HG02885 (cell line): ENCODE data around the gene ATPAF2.

Experiments
- ATAC-seq: cut with Tn5 transposase; IDR thresholded peaks from one replicate; pipeline ENCODE4 v1.9.1; 2021; ENCODE audit warnings: mild to moderate bottlenecking; ENCODE audit not compliant: unreplicated experiment, poor library complexity

Gene ATPAF2

DNA sequence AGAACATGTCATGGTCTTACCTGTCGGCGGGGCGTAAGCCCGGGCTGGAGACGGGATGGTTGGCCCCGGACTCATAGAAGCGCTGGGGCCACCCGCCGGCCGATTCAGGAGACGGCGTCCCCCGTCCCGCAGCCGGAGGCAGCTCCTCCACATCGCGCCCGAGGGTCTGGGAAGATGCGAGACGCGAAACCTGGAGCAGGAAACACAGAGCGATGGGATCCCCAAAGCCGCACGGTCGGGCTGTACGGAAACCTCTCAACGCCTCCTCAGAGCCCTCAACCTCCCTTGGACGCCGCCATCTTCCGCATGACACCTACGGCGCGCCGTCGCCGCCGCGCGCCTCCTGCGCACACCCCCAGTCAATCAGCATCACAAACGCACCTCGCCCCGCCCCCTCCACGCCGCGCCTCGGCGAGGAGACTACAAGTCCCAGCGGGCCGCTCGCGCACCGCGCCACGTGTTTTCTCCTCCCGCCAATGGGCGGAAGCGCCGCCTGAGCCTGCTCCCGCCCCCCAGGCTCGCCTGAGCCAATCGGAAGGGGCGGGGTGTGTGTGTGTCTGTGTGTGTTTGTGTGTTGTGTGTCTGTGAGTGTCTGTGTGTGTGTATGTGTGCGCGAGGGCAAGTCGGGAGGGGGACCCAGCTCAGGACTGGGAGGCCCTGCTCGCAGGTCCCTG, at the start of gene ATPAF2, which contains the start of gene GID4:
TSS of gene ATPAF2 (minus strand) at position 308 of the 674 bp plus-strand sequence. CDS start at position 153, 155 bp downstream.
TSS of gene GID4 (plus strand) at position 548 of the 674 bp plus-strand sequence. CDS start at position 605, 57 bp downstream.
- peak; percentile 91 for ATAC-seq

DNA sequence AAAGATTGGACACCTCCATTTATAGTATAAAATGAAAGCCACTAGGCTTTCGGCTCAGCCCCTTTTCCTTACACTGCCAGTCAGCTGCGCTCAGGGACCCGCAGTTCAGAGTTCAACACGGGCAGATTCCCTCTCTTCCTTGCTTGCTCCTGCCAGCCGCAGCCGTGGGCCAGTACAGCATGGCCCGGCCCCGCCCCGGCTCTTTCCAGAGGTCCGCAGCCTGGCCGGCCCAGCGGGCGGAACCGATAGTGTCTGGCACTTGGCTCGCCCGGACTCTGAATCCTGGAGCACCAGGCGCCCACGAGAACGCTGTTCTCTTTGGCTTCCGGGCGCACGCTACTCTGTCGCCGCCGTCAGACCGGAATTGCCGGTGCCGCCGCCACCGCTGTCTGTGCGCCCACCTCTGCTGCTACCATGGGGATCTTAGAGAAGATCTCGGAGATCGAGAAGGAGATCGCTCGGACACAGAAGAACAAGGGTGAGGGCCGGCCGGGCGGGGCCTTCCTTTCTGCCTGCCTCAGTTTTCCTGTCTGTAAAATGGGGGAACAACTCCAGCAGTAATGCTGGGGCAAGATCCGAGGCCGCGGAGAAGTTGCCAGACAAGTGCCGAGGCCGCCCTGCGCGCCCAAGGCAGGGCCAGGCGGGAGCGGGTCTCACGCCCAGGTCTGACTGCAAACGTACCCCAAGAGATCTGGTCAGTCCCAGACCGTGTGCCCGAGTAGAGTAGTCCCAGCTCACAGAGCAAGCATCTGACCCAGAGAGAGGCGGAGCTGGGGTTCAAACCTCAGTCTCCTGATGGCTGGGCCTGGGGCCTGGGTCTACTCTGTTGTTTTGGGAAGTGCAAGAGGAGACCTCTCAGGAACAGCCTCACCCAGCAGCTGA, 48.9 kb upstream of the ATPAF2 start, which contains the start of gene DRG2:
TSS of gene DRG2 (plus strand) at position 339 of the 882 bp plus-strand sequence. CDS start at position 415, 76 bp downstream.
- ATAC-seq = peak; percentile 82

DNA sequence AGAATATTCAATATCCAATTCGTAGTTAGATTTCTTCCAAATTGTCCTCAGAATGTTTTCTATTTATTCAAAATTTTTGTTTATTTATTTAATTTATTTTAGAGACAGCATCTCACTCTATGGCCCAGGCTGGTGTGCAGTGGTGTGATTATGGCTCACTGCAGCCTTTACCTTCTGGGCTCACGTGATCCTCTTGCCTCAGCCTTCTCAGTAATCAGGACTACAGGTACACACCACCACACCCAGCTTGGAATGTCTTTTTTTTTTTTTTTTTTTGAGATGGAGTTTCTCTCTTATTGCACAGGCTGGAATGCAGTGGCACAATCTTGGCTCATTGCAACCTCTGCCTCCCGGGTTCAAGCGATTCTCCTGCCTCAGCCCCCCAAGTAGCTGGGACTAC, 45.3 kb upstream of the ATPAF2 start:
- no peak for ATAC-seq

DNA sequence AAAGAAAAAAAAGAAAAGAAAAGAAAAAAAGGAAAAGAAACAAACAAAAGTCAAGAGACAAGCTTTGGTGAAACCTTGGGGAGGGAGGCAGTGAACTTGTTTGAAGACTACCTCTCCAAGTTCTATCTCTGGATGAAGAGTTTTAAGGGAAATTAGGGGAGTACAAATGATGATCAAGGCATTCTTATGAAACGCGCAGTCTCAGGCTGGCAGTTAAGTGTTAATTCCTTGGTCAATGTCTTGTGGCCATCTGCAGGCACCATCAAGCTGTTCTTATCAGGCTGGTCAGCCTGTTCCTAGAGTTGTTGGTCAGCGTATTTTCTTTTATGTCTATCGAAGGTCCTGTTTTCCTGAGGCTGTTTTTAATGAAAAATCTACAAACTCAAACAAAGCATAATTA, 40.6 kb upstream of the ATPAF2 start:
- no peak for ATAC-seq

DNA sequence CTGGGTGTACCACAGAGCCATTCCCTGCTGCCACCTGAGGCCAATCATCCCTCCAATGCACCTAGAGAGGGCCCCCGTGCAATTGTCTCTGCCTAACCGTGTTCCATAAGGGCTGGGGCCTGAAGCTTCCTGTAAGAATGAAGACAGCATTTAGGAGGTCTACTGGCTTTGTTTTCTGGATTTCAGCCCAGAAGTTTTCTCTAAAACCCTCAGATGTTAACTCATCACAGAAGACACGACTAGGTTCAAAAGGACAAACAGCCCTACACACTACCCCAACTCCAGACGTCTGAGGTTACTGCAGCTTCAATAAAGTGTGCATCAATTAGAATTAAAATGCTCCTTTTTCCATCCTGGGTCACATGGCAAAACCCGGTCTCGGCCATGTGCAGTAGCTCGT, 38.0 kb upstream of the ATPAF2 start:
- no peak for ATAC-seq

DNA sequence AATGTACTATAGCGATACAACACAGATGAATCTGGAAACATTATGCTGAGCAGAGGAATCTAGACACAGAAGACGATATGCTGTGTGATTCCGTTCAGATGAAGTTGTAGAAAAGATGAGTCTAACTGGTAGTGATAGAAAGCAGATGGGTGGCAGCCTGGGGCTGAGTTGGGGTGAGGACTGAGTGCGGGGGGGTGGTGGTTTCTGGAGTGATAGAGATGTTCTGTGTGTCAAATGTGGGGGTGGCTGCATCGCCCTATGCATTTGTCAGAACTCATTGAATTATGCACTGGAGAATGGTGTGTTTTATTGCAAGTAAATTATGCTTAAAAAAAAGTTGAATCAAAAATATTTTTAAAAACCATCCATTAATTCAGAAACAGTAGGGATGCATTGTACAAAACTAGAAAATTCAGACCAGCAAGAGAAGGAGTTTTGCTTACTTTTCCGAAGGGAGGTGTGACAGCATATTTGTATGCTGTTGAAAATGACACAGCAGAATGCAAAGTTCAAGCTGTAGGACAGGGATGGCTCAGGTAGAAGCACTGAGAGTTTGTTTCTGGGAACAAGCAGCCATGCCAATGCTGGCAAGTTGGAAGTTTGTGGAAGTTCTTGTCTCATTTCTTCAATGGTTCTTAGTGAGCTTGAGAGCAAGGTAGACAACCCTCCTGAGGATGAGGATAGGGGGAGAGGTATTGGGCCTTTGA, 35.8 kb upstream of the ATPAF2 start:
- no peak for ATAC-seq

DNA sequence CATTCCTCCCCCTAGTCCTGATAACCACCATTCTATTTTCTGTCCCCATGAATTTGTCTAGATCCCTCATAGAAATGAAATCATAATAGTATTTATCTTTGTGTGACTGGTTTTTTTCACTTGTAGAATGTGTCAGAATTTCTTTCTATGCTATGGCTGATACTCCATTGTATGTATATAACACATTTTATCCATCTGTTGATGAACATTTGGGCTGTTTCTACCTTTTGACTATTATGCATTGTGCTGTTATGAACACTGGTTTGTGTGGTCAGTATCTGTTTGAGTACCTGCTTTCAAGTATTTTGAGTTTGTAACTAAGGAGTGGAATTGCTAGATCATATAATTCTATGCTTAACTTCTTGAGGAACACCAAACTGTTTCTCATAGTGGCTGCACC, 32.8 kb upstream of the ATPAF2 start:
- no peak for ATAC-seq

DNA sequence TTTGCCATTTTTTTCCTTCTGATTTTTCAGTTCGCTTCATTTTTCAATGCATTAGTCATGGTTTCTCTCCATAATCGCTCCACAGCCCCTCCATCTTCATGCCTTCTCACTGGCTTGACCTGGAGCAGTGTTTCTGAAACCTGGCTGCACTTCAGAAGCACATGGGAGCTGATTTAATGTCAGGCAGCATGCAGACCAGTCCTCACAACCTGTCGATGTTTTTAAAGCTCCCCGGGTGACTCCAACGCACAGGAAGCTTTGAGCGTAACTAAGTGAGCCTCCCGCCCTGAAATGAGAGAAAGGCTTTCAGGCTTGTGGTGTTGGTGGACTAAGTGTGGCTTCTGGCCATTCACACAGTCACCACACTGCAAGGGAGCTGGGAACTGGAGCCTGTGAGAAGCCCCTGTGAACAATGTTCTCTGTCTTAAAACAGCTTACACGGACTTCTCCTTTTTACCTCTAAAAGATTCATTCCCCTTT, 31.9 kb upstream of the ATPAF2 start:
- ATAC-seq = no peak

DNA sequence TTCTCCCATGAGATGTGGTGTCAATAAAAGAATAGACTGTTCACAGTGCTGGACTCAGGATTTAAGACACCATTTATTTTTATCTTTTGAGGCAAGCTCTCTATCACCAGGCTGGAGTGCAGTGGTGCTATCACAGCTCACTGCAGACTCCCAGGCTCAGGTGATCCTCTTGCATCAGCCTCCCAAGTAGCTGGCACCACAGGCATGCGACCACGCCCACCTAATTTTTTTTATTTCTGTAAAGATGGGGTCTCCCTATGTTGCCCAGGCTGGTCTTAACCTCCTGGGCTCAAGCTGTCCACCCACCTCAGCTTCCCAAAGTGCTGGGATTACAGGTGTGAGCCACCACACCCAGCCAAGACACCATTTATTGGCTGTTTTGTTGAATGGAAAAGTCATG, 30.1 kb upstream of the ATPAF2 start:
- ATAC-seq = no peak

DNA sequence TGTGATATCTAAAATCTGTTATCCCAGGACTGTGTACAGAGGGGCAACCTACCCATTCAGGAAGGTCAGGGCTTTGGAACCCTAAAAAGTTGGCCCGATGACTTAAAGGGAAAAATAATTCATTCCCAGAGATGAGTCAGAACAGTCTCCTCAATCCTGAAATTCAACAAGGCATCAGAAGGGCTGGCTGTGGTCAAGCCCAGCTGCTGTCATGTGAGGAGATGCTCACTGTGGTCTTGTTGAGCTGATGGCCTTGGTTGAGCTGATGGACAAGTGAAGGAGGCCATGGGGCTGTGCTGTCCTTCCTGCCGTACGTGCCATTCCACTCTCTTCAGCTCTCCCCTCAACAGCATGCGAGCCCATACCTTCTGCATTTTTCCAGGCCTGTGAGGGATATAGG, 27.9 kb upstream of the ATPAF2 start:
- ATAC-seq = no peak

DNA sequence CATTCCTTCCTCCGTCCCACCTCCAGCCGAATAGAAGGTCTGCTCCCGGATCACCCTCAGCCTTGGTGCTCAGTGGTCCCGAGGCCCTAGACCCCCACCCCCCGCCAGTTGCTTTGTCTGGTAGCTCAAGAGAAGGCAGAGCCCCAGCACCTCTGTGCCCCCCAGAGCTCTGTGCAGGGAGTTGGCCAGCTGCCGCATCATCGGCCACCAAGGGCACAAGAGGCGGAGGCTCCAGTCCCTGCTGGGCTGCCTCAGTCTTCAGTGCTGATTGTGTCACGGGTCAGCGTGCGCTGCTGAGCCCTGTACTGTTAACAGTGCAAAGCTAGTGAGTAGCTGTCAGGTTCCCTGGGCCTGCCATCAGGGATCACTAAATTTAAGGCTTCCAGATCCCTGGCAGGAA, 26.6 kb upstream of the ATPAF2 start:
- no peak for ATAC-seq

DNA sequence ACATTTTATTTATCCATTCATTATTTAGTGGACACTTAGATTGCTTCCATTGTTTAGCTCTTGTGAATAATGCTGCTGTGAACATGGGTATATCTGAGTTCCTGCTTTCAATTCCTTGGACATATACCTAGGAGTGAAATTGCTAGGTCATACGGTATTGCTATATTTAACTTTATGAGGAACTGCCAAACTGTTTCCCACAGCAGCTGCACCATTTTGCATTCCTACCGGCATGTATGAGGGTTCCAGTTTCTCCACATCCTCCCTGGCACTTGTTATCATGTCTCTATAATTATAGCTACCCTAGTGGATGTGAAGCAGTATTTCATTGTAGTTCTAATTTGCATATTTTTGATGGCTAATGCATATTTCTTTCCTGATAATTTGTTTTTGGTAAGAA, 25.1 kb upstream of the ATPAF2 start:
- no peak for ATAC-seq

DNA sequence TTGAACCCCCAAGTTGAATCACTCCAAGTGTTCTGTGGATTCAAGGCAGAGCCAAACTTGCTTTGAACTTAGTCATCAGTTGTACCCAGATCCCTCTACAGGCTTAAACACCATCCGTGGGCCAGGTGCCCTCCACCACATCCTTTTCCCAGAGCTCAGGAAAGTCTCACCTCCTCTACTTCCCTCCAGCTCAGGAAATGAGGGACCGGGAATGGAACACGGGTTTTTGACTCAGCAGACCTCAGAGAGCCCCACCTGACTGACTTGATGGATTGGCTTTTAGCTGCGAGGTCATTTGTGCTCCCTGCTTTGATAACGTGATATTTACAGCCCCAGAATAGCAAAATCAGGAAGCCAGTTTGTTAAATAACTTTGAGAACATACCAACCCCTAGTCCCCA, 20.3 kb upstream of the ATPAF2 start:
- no peak for ATAC-seq

DNA sequence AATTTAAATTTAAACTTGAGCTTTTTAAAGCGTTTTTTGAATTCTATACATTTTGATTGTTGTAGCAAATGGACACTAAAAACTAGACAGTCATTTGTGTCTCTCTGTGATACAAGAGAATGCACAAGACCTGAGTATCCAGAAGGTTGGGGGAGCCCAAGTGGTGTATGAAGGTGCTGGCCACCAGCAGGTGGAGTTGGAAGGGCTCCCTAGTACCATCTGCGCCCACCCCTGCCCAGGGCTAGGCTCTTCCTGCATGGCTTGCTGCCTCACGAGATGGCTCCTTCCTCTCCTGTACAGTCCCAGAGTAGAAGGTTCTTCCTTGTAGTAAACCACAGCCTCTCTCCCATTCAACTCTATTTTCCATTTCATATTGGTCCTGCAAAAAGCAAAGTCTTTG, 17.2 kb upstream of the ATPAF2 start:
- no peak for ATAC-seq

DNA sequence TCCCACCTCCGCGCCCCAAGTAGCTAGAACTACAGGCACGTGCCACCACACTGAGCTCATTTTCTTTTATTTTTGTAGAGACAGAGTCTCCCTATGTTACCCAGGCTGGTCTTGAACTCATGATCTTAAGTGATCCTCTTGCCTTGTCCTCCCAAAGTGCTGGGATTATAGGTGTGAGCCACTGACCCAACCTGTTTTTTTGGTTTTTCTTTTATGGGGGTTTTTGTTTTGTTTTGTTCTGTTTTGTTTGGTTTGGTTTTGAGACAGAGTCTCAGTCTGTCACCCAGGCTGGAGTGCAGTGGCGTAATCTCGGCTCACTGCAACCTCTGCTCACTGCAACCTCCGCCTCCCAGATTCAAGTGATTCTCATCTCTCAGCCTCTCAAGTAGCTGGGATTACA, 16.6 kb upstream of the ATPAF2 start:
- ATAC-seq = no peak

DNA sequence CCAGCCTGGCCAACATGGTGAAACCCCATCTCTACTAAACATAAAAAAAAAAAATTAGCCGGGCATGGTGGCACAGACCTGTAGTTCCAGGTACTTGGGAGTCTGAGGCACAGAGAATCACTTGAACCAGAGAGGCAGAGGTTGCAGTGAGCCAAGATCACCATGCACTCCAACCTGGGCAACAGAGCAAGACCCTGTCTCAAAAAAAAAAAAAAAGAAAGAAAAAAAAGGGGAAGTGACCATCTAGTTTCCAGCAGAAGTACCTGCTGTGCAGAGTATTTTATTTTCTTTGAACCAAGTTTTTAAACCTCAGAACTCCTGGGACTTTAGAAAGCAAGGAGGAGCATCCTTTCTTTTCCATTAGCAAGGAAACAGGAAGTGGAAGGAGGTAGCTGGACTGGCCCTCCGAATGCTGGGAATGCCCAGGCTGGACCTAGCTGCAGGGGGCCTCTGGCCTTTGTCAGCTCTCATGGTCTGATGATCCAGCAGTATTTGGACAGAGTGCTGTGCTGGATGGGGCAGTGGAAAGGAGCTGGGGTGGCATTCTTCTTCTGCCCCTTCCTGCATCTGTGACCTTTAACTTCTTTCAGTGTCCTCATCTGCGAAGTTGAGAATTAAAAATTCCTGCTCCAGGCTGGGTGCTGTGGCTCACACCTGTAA, 6.9 kb upstream of the ATPAF2 start:
- no peak for ATAC-seq

DNA sequence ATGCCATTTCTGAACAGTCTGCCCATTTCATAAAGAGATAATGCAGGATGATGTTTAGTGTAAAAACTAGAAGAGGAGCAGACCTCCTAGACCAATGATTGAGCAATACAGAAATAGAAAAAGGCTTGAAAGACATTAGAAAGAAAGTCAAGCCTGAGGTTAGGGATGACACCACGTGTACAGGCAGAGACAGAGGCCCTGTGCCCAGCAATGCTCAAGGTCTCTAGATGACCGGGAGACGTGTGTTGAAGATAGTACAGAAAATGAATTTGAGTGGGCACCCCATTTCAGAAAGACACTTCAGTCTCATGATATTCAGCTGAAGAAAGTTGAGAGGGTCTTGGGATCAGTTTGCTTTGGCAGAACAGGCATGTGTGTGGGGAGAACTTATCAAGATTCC, 5.6 kb upstream of the ATPAF2 start:
- no peak for ATAC-seq

DNA sequence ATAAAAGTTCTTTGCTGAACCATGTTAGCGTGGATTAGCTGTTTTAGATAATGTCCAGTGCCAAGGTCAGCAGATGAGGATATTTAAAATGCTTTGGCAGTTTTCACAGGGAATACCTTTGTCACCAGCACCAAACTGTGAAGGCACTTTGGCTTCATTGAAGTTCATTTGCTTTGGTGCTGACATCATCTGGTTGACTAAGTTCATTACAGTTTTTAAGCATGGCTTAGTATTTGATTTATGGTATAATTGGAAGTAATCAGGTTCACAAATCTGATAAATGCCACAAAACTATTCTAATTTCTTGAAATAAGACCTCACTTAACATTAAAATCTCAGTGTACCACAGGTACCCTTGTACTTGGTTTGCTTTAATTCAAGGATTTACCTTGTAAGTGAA, 4.5 kb upstream of the ATPAF2 start:
- ATAC-seq = no peak

DNA sequence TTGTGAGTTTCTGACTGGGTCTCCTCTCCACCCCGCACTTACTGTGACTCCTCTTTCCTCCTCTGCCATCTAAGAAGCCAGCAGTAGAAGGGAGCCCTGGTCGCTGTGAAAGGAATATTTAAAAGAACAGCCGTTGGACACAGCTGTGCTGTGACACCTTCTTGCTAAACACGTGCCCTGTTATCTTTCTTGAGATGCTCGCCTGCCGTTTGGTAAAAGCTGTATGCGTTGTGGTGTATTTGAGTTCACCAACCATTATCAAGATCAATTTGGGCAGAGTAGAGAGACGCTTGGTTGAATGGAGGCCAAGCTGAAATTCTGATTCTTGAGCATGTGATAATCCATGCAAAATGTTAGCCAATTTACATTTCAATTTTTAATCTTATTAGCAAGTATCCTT, 4.0 kb upstream of the ATPAF2 start:
- ATAC-seq = no peak

DNA sequence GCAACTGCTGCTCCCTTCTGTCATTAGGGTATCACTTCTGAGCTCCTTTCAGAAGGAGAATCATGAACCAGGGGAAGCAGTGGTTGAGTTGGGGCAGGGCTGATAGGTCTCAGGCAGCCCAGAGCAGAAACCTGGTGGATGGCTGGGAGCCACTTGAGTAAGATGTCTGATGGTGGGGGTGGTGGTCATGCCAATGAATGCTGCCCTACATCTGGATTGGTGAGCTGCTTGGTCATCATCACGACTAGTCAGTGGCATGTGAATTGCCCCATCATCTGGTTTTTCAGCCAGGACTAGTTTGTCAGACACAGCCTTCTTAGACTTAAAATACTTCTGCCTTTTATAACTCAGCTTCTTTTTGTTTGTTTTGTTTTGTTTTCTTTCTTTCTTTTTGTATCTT, 2.8 kb upstream of the ATPAF2 start:
- no peak for ATAC-seq
